ENCODE data around the gene CABP1. TPM values are rescaled to one million over a fixed set of nuclear protein-coding genes. Genes with fewer than 3 reads are reported as not detected.
"Not testable (repeated sequence)": the region's sequence is repeated elsewhere in the genome, so short reads cannot be mapped to it uniquely, and the experiment has no call there.

Gene CABP1
- total and polyA plus RNA-seq, 7 donors, result 0.60 to 1.8 (median 1.6) TPM

DNA sequence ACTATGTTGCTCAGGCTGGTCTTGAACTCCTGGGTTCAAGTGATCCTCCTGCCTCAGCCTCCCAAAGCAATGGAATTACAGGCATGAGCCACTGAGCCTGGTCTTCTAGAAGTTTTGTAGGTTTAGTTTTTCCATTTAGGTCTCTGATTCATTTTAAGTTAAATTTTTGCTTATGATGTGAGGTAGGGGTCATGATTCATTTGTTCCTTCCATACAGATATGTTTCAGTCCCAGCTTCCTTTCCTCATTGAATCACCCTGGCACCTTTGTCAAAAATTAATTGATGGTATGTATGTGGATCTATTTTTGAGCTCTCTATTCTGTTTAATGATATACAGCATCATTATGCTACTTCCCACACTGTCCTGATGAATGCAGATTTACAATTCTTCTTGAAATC is 25.6 kb upstream of the CABP1 start:
- H3K27ac ChIP-seq, result no peak overlapping the region
- intact Hi-C loops (cut with DNase I), result no loop called here
- no peaks in the 10 kb centered on the region for H3K36me3 ChIP-seq
- H3K27me3 ChIP-seq, result peaks cover 0 to 14% (median 1%) of the 10 kb centered on the region in 3 donors
- DNase-seq, result no peak
- TF ChIP-seq POLR2AphosphoS5 (IDR thresholded peaks at IDR 0.05) (no peak), POLR2A (IDR thresholded peaks at IDR 0.05) (no peak), EP300 (IDR thresholded peaks at IDR 0.05) (no peak)
- TF ChIP-seq, protein P1, sequence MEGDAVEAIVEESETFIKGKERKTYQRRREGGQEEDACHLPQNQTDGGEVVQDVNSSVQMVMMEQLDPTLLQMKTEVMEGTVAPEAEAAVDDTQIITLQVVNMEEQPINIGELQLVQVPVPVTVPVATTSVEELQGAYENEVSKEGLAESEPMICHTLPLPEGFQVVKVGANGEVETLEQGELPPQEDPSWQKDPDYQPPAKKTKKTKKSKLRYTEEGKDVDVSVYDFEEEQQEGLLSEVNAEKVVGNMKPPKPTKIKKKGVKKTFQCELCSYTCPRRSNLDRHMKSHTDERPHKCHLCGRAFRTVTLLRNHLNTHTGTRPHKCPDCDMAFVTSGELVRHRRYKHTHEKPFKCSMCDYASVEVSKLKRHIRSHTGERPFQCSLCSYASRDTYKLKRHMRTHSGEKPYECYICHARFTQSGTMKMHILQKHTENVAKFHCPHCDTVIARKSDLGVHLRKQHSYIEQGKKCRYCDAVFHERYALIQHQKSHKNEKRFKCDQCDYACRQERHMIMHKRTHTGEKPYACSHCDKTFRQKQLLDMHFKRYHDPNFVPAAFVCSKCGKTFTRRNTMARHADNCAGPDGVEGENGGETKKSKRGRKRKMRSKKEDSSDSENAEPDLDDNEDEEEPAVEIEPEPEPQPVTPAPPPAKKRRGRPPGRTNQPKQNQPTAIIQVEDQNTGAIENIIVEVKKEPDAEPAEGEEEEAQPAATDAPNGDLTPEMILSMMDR (IDR thresholded peaks at IDR 0.05), result no peak
- no peaks in the 10 kb centered on the region for H3K4me1 ChIP-seq
- H3K4me3 ChIP-seq, result no peak overlapping the region
- H3K9me3 ChIP-seq, result no peaks in the 10 kb centered on the region

DNA sequence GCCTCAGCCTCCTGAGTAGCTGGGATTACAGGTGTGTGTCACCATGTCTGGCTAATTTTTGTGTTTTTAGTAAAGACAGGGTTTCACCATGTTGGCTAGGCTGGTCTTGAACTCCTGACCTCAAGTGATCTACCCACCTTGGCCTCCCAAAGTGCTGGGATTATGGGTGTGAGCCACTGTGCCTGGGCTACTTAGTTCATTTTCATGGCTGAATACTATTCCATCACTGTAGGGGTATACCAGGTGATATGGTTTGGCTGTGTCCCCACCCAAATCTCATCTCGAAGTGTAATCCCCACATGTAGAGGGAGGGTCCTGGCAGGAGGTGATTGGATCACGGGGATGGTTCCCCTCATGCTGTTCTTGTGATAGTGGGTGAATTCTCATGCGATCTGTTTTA is 23.2 kb upstream of the CABP1 start:
- 91 to 95% methylated on average over 3 of the region's 3 CpGs for WGBS, 2 donors
- H3K4me1 ChIP-seq; H3K4me3 ChIP-seq; H3K36me3 ChIP-seq; H3K27ac ChIP-seq; H3K9me3 ChIP-seq; intact Hi-C loops (cut with DNase I); DNase-seq: not testable (repeated sequence)
- H3K27me3 ChIP-seq, result peaks cover 0 to 26% (median 5%) of the 10 kb centered on the region in 3 donors

DNA sequence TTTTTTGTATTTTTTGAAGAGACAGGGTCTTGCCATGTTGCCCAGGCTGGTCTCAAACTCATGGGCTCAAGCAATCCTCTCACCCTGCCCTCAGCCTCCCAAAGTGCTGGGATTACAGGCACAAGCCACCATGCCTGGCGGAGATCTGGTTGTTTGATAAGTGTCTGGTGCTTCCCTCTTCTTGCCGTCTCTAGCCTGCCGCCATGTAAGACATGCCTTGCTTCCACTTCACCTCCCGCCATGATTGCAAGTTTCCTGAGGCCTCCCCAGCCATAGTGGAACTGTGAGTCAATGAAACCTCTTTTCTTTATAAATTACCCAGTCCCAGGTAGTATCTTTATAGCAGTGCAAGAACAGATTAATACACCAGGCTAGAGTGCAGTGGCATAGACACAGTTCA is 22.7 kb upstream of the CABP1 start:
- WGBS, 2 donors, result 96 to 97% methylated on average over 4 of the region's 4 CpGs
- H3K27ac ChIP-seq; DNase-seq; H3K9me3 ChIP-seq; H3K4me3 ChIP-seq; H3K4me1 ChIP-seq; intact Hi-C loops (cut with DNase I); H3K36me3 ChIP-seq: not testable (repeated sequence)
- H3K27me3 ChIP-seq, result peaks cover 0 to 26% (median 5%) of the 10 kb centered on the region in 3 donors

DNA sequence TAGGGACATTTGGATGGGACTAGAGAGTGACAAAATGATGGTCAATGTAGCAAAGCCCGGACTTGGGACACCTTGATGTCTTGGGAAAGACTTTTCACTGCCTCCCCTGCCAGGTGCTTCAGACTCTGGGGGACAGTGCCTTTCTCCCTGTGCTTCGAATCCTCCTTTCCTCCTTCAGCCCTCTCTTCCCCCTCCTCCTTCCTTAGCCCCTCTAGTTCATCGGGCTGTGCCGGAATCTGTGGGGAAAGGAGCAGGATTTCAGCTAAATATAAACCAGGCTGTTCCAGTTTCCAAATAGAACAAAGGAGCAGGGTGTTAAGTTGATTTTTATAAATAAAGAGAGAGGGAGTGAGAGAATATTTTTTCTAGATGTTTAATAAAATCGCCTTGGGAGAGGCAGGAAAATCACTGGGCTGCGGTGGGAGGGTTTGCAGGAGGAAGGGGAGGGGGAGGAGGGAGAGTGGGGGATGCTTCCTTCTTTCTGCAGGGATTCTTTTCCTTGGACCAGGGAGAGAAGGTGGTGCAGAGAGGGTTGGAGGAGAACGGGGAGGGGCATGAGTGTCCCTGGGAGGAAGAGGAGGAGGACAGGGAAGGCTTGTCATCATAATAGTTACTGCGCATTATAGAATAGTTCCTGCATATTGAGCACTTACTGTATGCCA is 21.3 kb upstream of the CABP1 start:
- WGBS, 2 donors, result 39 to 51% methylated on average over 8 of the region's 8 CpGs
- TF ChIP-seq POLR2A (IDR thresholded peaks at IDR 0.05) (no peak), POLR2AphosphoS5 (IDR thresholded peaks at IDR 0.05) (no peak), EP300 (IDR thresholded peaks at IDR 0.05) (no peak)
- TF ChIP-seq, protein P1 (IDR thresholded peaks at IDR 0.05), result no peak
- Histone ChIP-seq H3K36me3 (no peaks in the 10 kb centered on the region), H3K4me3 (no peak overlapping the region), H3K27ac (no peak overlapping the region), H3K4me1 (no peaks in the 10 kb centered on the region), H3K27me3 (peaks cover 0 to 26% (median 5%) of the 10 kb centered on the region in 3 donors), H3K9me3 (no peaks in the 10 kb centered on the region)
- intact Hi-C loops (cut with DNase I), result no loop called here
- no peak for DNase-seq

DNA sequence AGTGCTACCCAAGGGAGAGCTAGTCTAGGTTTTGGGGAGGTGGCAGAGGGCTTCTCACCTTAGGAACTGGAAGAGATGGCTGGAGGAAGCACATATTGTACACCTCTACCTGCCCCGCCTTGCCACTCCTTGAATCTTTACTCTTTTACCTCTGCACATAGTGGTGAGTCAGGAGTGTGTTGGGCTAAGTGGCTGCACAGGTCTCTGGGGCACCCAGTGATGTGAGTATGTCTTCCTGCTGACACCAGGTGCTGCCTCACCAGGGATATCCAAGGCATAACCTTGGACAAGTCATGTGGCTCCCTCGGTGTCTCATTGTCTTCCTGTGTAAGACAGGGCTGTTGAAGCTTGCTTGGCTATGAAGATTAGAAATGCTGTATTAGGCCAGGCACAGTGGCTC is 19.8 kb upstream of the CABP1 start:
- WGBS, 2 donors, result 30 to 67% methylated on average over 2 of the region's 2 CpGs
- H3K4me1 ChIP-seq, result no peaks in the 10 kb centered on the region

More for the DNA sequence above, 19.8 kb upstream of the CABP1 start:
- intact Hi-C loops (cut with DNase I), result no loop called here
- H3K36me3 ChIP-seq, result no peaks in the 10 kb centered on the region
- no peaks in the 10 kb centered on the region for H3K9me3 ChIP-seq
- H3K27me3 ChIP-seq, result peaks cover 0 to 26% (median 5%) of the 10 kb centered on the region in 3 donors
- TF ChIP-seq, protein P1 (IDR thresholded peaks at IDR 0.05), result no peak
- TF ChIP-seq EP300 (IDR thresholded peaks at IDR 0.05) (no peak), POLR2A (IDR thresholded peaks at IDR 0.05) (no peak), POLR2AphosphoS5 (IDR thresholded peaks at IDR 0.05) (no peak)
- no peak for DNase-seq
- no peak overlapping the region for H3K4me3 ChIP-seq
- H3K27ac ChIP-seq, result no peak overlapping the region
